HEK293 (cell line): ENCODE results near the gene TMEM87B.

Experiments
- CTCF ChIA-PET: fragments of 350-600 bp; formaldehyde crosslinking; extraction: SDS; loops from one replicate; lab custom pipeline; 2021; ENCODE audit warnings: antibody characterized with exemption; lab: Yijun Ruan, JAX
- POLR2A ChIA-PET: fragments of 300-600 bp; formaldehyde crosslinking; extraction: SDS; loops from one replicate; lab custom pipeline; 2020; ENCODE audit warnings: antibody characterized with exemption, inconsistent platforms; lab: Yijun Ruan, JAX
- H3K27ac ChIP-seq: fragments of 200-500 bp; sonication (Bioruptor generic); 2 replicates; pipeline ENCODE4 v1.5.1; 2014; ENCODE audit warnings: low read depth, low read length, control low read depth, inconsistent platforms; ENCODE audit errors: extremely low read depth
- H3K36me3 ChIP-seq, 2 experiments: fragments of 200-500 bp in 1 of 2; sonication (Bioruptor generic) in 1 of 2; 1 replicate in 1 of 2; 2 replicates in 1 of 2; pipeline ENCODE4 v1.5.1; 2014 to 2017; ENCODE audit warnings: inconsistent platforms in 2 of 2, low read length in 2 of 2; ENCODE audit not compliant: control insufficient read depth in 2 of 2, insufficient read depth in 1 of 2
- H3K4me1 ChIP-seq: fragments of 200-500 bp; sonication (Bioruptor generic); 2 replicates; pipeline ENCODE4 v1.5.1; 2014; ENCODE audit warnings: mild to moderate bottlenecking, low read length, inconsistent platforms; ENCODE audit not compliant: control insufficient read depth, insufficient read depth
- H3K4me3 ChIP-seq: 2 replicates; pipeline ENCODE4 v1.5.1; 2011; ENCODE audit warnings: low read depth, mild to moderate bottlenecking, control low read depth, low read length, moderate library complexity
- H3K9me3 ChIP-seq: fragments of 200-500 bp; sonication (Bioruptor generic); 2 replicates; pipeline ENCODE4 v1.5.1; 2014; ENCODE audit warnings: low read depth, low read length, inconsistent platforms; ENCODE audit not compliant: control insufficient read depth, insufficient read depth
- EGR2 ChIP-seq: fragments of 450-650 bp; formaldehyde crosslinking; IDR thresholded peaks from 2 replicates; pipeline ENCODE4 v1.5.1; 2016; ENCODE audit warnings: low read depth, missing biosample characterization, missing genetic modification characterization
- HOXD13 ChIP-seq: sonication (generic); formaldehyde crosslinking; IDR thresholded peaks from 2 replicates; pipeline ENCODE4 v1.8.0; 2022; ENCODE audit warnings: missing genetic modification reagents, borderline replicate concordance
- PRDM1 ChIP-seq: fragments of 450-650 bp; formaldehyde crosslinking; IDR thresholded peaks from 2 replicates; pipeline ENCODE4; 2016; ENCODE audit warnings: missing biosample characterization, missing genetic modification characterization
- ZNF404 ChIP-seq: fragments of 450-650 bp; formaldehyde crosslinking; IDR thresholded peaks from 2 replicates; pipeline ENCODE4 v1.5.1; 2017; ENCODE audit warnings: missing biosample characterization, missing genetic modification characterization
- ZNF776 ChIP-seq: fragments of 450-650 bp; formaldehyde crosslinking; IDR thresholded peaks from 2 replicates; pipeline ENCODE4 v1.5.0; 2017; ENCODE audit warnings: missing biosample characterization, missing genetic modification characterization, borderline replicate concordance
- TF ChIP-seq, protein P1 (sequence below): fragments of 450-650 bp; formaldehyde crosslinking; IDR thresholded peaks from 2 replicates; pipeline ENCODE4 v1.5.1; 2016; ENCODE audit warnings: missing biosample characterization, missing genetic modification characterization, borderline replicate concordance
- TF ChIP-seq, protein P2 (sequence below): fragments of 450-650 bp; formaldehyde crosslinking; IDR thresholded peaks from 2 replicates; pipeline ENCODE4 v1.5.1; 2016; ENCODE audit warnings: missing biosample characterization, missing genetic modification characterization
- TF ChIP-seq, protein P3 (sequence below): fragments of 450-650 bp; formaldehyde crosslinking; IDR thresholded peaks from 2 replicates; pipeline ENCODE4 v1.5.1; 2016; ENCODE audit warnings: missing biosample characterization, missing genetic modification characterization

Gene TMEM87B

DNA sequence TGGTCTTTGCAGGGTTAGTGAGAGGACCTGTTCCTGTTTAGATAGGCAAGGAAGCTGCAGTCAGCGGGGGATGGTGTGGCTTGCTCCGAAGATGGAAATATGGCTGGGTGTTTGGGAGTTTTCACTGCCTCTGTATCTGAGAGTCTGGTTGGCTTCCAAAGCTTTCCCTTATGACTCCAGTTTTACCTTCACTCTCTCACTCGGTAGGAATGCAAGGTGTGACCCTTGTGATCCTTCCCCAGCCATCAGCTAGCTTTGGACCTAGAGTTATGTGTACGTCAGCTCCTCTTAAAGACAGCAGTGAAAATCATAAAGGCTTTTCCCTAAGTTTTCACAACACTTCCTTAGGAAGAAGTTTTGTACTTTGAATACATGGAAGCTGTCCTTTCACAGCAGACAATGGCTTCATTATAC, 35.5 kb upstream of the TMEM87B start:
- Histone ChIP-seq H3K36me3 (peaks cover 0 to 7% of the 10 kb centered on the region in 2 experiments; a peak in 1 of 3 replicates), H3K27ac (no peak overlapping the region), H3K9me3 (no peaks in the 10 kb centered on the region), H3K4me3 (no peak overlapping the region), H3K4me1 (peaks cover 6% of the 10 kb centered on the region)
- TF ChIP-seq ZNF404 (tag by site-specific recombination) (no peak), PRDM1 (tag by site-specific recombination) (peak; percentile 42; the same call in 1 of the 2 replicates)
- ChIA-PET CTCF (interaction anchor here (1.1 kb wide), 1 partner anchor 28 kb away, joined by 3 read pairs; no protein-coding TSS in a partner anchor), POLR2A (no interaction called here)

DNA sequence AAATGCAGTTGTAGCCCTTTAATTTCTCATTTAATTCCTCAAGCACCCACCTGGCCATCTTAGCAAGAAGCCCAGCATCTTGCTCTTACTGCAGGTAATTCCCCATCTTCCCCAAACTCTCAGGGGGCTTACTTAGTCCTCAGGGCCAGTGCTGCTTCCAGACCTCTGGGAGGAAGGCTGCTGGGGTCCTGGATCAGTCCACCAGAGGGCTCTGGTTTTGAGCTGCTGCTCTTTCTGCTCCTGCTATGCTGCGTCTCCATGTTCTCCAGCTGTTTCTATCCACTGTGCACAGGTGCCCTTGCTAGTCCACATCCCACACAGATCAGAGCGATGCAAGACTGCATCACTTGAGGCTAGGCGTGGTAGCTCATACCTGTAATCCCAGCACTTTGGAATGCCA, 34.5 kb upstream of the TMEM87B start:
- CTCF ChIA-PET = interaction anchor here (0.6 to 1.1 kb wide), 6 partner anchors 13 to 125 kb away, joined by 3 to 5 read pairs (median 3); no protein-coding TSS in a partner anchor
- Histone ChIP-seq H3K4me3 (no peak overlapping the region), H3K27ac (no peak overlapping the region), H3K9me3 (no peaks in the 10 kb centered on the region), H3K36me3 (peaks cover 0 to 7% of the 10 kb centered on the region in 2 experiments; a peak in 1 of 3 replicates), H3K4me1 (peaks cover 6% of the 10 kb centered on the region)
- TF ChIP-seq, protein P1, sequence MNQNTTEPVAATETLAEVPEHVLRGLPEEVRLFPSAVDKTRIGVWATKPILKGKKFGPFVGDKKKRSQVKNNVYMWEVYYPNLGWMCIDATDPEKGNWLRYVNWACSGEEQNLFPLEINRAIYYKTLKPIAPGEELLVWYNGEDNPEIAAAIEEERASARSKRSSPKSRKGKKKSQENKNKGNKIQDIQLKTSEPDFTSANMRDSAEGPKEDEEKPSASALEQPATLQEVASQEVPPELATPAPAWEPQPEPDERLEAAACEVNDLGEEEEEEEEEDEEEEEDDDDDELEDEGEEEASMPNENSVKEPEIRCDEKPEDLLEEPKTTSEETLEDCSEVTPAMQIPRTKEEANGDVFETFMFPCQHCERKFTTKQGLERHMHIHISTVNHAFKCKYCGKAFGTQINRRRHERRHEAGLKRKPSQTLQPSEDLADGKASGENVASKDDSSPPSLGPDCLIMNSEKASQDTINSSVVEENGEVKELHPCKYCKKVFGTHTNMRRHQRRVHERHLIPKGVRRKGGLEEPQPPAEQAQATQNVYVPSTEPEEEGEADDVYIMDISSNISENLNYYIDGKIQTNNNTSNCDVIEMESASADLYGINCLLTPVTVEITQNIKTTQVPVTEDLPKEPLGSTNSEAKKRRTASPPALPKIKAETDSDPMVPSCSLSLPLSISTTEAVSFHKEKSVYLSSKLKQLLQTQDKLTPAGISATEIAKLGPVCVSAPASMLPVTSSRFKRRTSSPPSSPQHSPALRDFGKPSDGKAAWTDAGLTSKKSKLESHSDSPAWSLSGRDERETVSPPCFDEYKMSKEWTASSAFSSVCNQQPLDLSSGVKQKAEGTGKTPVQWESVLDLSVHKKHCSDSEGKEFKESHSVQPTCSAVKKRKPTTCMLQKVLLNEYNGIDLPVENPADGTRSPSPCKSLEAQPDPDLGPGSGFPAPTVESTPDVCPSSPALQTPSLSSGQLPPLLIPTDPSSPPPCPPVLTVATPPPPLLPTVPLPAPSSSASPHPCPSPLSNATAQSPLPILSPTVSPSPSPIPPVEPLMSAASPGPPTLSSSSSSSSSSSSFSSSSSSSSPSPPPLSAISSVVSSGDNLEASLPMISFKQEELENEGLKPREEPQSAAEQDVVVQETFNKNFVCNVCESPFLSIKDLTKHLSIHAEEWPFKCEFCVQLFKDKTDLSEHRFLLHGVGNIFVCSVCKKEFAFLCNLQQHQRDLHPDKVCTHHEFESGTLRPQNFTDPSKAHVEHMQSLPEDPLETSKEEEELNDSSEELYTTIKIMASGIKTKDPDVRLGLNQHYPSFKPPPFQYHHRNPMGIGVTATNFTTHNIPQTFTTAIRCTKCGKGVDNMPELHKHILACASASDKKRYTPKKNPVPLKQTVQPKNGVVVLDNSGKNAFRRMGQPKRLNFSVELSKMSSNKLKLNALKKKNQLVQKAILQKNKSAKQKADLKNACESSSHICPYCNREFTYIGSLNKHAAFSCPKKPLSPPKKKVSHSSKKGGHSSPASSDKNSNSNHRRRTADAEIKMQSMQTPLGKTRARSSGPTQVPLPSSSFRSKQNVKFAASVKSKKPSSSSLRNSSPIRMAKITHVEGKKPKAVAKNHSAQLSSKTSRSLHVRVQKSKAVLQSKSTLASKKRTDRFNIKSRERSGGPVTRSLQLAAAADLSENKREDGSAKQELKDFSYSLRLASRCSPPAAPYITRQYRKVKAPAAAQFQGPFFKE = no peak
- TF ChIP-seq, protein P2, sequence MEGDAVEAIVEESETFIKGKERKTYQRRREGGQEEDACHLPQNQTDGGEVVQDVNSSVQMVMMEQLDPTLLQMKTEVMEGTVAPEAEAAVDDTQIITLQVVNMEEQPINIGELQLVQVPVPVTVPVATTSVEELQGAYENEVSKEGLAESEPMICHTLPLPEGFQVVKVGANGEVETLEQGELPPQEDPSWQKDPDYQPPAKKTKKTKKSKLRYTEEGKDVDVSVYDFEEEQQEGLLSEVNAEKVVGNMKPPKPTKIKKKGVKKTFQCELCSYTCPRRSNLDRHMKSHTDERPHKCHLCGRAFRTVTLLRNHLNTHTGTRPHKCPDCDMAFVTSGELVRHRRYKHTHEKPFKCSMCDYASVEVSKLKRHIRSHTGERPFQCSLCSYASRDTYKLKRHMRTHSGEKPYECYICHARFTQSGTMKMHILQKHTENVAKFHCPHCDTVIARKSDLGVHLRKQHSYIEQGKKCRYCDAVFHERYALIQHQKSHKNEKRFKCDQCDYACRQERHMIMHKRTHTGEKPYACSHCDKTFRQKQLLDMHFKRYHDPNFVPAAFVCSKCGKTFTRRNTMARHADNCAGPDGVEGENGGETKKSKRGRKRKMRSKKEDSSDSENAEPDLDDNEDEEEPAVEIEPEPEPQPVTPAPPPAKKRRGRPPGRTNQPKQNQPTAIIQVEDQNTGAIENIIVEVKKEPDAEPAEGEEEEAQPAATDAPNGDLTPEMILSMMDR (tag by site-specific recombination) = peak; percentile 60; the same call in 1 of the 2 replicates
- POLR2A ChIA-PET = no interaction called here

DNA sequence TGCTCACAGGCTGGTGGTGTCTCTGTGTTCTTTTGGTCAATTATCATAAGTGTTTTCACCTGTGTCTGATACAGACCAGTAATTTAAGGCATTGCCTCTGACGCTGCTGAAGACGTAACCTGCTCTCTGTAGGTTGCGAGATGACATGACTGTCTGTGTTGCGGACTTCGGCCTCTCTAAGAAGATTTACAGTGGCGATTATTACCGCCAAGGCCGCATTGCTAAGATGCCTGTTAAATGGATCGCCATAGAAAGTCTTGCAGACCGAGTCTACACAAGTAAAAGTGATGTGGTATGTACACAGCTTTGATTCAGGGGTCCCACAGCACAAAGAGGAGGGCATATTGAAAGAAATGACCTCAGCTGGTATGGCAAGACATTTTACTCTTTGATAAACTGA, 33.8 kb upstream of the TMEM87B start:
- Histone ChIP-seq H3K4me1 (peaks cover 8% of the 10 kb centered on the region), H3K36me3 (peaks cover 0 to 7% of the 10 kb centered on the region in 2 experiments; a peak in 1 of 3 replicates), H3K27ac (no peak overlapping the region), H3K9me3 (no peaks in the 10 kb centered on the region), H3K4me3 (no peak overlapping the region)
- TF ChIP-seq HOXD13 (no peak), ZNF776 (tag by site-specific recombination) (no peak), EGR2 (no peak)
- TF ChIP-seq, protein P3, sequence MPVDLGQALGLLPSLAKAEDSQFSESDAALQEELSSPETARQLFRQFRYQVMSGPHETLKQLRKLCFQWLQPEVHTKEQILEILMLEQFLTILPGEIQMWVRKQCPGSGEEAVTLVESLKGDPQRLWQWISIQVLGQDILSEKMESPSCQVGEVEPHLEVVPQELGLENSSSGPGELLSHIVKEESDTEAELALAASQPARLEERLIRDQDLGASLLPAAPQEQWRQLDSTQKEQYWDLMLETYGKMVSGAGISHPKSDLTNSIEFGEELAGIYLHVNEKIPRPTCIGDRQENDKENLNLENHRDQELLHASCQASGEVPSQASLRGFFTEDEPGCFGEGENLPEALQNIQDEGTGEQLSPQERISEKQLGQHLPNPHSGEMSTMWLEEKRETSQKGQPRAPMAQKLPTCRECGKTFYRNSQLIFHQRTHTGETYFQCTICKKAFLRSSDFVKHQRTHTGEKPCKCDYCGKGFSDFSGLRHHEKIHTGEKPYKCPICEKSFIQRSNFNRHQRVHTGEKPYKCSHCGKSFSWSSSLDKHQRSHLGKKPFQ (tag by site-specific recombination) = no peak
- CTCF ChIA-PET = interaction anchor here (0.6 kb wide), 2 partner anchors 20 to 83 kb away, joined by 4 read pairs; no protein-coding TSS in a partner anchor
- POLR2A ChIA-PET = no interaction called here
